ENCODE measurements around the gene VPS13A.

Gene VPS13A

GRCh38 chr9:77177143-77177893, at the start of gene VPS13A:
Gene VPS13A, plus strand, starts transcription at chr9:77177534. Its CDS starts 171 bp downstream, at chr9:77177705.
- H3K4me3 ChIP-seq (ENCODE audit: low read depth, low read length), result peak within 1 kb of the TSS; percentile 88
- TF ChIP-seq CTCF (IDR thresholded peaks at IDR 0.05; ENCODE audit: low read depth, low read length, missing control alignments), result peak; percentile 10
- peak; percentile 79 for DNase-seq (ENCODE audit: low read depth)
- in situ Hi-C loops (cut with HindIII; ENCODE audit: low sequenced_read_pairs), result no loop called here

- in situ Hi-C loops (cut with HindIII; ENCODE audit: low sequenced_read_pairs), result no loop called here
- TF ChIP-seq CTCF (IDR thresholded peaks at IDR 0.05; ENCODE audit: low read depth, low read length, missing control alignments), result no peak
These were observed 49.1 kb upstream of the VPS13A start for GRCh38 chr9:77128125-77128789.

GRCh38 chr9:77131399-77131798, 45.9 kb upstream of the VPS13A start:
- in situ Hi-C loops (cut with HindIII; ENCODE audit: low sequenced_read_pairs), result no loop called here
- DNase-seq (ENCODE audit: low read depth), result no peak
- TF ChIP-seq CTCF (IDR thresholded peaks at IDR 0.05; ENCODE audit: low read depth, low read length, missing control alignments), result no peak
- no peak overlapping the region for H3K4me3 ChIP-seq (ENCODE audit: low read depth, low read length)

More at GRCh38 chr9:77128125-77128789, 49.1 kb upstream of the VPS13A start:
- no peak for DNase-seq (ENCODE audit: low read depth)
- no peak overlapping the region for H3K4me3 ChIP-seq (ENCODE audit: low read depth, low read length)

GRCh38 chr9:77133011-77133410, 44.3 kb upstream of the VPS13A start:
- DNase-seq (ENCODE audit: low read depth), result no peak
- no peak overlapping the region for H3K4me3 ChIP-seq (ENCODE audit: low read depth, low read length)
- in situ Hi-C loops (cut with HindIII; ENCODE audit: low sequenced_read_pairs), result no loop called here
- no peak for TF ChIP-seq CTCF (IDR thresholded peaks at IDR 0.05; ENCODE audit: low read depth, low read length, missing control alignments)

GRCh38 chr9:77142366-77142765, 35.0 kb upstream of the VPS13A start:
- no peak overlapping the region for H3K4me3 ChIP-seq (ENCODE audit: low read depth, low read length)
- no peak for DNase-seq (ENCODE audit: low read depth)
- in situ Hi-C loops (cut with HindIII; ENCODE audit: low sequenced_read_pairs), result no loop called here
- TF ChIP-seq CTCF (IDR thresholded peaks at IDR 0.05; ENCODE audit: low read depth, low read length, missing control alignments), result no peak

- in situ Hi-C loops (cut with HindIII; ENCODE audit: low sequenced_read_pairs), result no loop called here
- no peak for DNase-seq (ENCODE audit: low read depth)
- TF ChIP-seq CTCF (IDR thresholded peaks at IDR 0.05; ENCODE audit: low read depth, low read length, missing control alignments), result no peak
- no peak overlapping the region for H3K4me3 ChIP-seq (ENCODE audit: low read depth, low read length)
These were observed 27.5 kb upstream of the VPS13A start for GRCh38 chr9:77149879-77150278.
